GM12865 (cell line): ENCODE measurements around the gene OOEP.

Source experiments
- DNase-seq: peaks from one replicate; pipeline ENCODE4 v3.0.0; 2010; ENCODE audit warnings: low read depth
- H3K4me3 ChIP-seq: 2 replicates; pipeline ENCODE4 v1.5.1; 2011; ENCODE audit warnings: mild to moderate bottlenecking, low read depth, low read length, control low read depth
- CTCF ChIP-seq: IDR thresholded peaks from 2 replicates; pipeline ENCODE4 v1.5.1; 2011; ENCODE audit warnings: low read length, control low read depth, low read depth, inconsistent platforms; ENCODE audit not compliant: insufficient read depth; ENCODE audit errors: missing control alignments

OOEP gene

DNA sequence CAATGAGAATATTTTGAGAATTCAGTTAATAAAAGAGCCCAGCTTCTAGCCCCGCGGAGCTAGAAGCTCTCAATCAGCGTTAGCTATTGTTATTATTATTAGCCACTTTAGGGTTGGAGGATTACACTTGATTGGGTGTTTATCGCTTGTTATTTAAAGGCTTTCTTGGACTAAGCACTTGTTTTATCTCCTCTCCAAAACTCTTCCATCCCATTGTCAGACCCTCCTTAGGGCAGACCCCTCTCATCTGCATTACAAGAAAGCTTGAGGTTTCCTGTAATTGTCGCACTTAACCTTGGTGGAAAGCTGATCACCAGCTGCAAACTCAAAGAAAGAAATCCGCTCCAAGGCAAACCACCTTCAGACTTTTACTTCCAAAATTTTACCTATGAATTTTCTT lies 20.4 kb downstream of the OOEP start:
- TF ChIP-seq CTCF, result no peak
- H3K4me3 ChIP-seq, result no peak overlapping the region
- no peak for DNase-seq

DNA sequence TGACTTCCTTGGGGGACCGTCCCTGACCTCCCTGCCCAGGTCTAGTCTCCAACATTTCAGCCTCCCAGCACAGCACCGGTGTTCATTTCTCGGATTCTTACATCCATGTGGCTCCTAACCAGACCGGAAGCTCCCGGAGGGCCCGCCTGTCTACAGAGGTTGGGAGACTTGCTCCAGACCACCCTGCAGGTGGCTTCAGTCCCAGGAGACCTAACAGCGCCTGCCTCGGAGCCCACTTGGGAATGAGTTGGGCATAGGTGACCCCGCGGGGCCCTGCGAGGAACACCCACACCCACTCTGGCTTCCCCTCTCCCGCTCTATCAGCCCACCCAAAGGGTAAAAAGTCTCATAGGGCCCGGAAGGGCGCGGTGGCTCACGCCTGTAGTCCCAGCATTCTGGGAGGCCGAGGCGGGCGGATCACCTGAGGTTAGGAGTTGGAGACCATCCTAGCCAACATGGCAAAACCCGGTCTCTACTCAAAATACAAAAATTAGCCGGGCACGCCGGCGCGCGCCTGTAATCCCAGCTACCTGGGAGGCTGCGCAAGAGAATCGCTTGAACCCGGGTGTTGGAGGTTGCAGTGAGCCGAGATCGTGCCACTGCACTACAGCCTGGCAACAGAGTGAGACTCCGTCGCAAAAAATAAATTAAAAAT lies 21.0 kb downstream of the OOEP start:
- no peak for TF ChIP-seq CTCF
- DNase-seq, result no peak
- no peak overlapping the region for H3K4me3 ChIP-seq

DNA sequence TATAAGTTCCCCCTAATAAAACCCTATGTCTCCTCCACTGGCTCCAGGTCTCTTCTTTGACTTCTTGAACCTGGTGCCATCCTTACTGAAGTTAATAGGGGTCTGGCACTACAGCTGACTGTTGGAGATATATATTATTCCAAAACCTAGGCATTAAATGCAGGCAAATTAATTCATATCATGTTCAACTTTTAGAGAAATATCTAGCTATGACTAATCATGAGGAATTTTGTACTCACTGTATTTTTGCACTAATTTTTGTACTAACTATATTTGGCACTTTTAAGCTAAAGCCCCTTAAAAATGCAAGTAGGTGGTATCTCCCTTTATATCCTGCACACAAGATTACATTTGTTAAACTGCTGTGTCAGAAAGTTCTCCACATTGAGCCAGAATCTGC lies 26.5 kb downstream of the OOEP start:
- TF ChIP-seq CTCF, result no peak
- H3K4me3 ChIP-seq, result no peak overlapping the region
- no peak for DNase-seq

DNA sequence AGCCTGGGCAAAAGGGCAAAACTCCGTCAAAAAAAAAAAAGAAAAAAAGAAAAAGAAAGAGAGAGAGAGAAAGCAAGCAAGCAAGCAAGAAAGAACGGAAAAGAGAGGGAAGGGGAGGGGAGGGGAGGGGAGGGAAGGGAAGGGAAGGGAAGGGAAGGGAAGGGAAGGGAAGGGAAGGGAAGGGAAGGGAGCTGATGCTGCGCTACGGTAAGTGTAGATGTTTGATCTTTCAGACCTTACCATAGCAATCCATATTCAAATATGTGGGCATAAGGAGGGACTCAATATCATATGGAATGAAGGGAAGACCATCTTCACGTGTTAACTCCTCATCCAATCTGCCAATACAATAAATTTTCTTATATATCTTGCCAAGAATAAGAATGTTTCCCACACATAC lies 27.5 kb downstream of the OOEP start:
- TF ChIP-seq CTCF, result no peak
- H3K4me3 ChIP-seq, result no peak overlapping the region
- DNase-seq, result no peak

DNA sequence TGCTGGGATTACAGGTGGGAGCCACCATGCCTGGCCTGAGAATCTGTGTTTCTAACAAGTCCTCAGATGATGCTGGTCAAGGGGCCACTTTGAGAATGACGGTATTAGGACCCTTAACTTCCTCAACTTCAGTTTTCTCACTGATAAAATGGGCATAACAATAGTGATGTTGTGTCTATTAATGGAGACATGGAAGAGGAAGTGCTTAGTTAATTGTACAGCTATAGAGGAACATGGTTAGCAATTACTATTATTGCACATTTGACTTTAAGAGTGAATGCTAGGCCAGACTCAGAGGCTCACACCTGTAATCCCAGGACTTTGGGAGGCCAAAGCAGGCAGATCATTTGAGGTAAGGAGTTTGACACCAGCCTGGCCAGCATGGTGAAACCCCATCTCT lies 28.4 kb downstream of the OOEP start:
- DNase-seq, result no peak
- no peak overlapping the region for H3K4me3 ChIP-seq
- TF ChIP-seq CTCF, result no peak

GRCh38 chr6:73340048-73340447 lies 29.6 kb downstream of the OOEP start:
- no peak for DNase-seq
- H3K4me3 ChIP-seq, result no peak overlapping the region
- no peak for TF ChIP-seq CTCF

DNA sequence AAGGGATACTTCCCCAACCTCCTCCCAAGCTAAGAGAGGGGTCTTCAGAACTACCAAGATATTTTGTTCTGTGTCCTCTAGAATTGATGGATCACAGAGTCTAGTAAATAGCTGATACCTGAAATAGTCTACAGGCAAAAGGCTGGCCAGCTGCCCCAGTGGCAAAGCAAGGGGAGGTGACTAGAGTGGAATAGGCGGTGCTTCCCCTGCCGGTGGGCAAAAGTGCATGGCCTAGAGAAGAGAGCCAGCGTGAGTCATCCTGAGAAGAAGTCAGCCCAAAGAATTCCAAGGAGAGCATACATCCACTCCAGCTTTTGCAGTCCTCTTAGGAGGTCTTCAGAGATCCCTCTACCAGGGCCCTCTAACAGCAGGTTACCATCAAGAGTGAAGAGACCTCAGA lies 30.4 kb downstream of the OOEP start:
- DNase-seq, result no peak
- no peak overlapping the region for H3K4me3 ChIP-seq
- TF ChIP-seq CTCF, result no peak
